Right cardiac atrium (tissue), 5 donors: ENCODE results near the gene PDLIM5. TPM values are rescaled to one million over a fixed set of nuclear protein-coding genes. Genes with fewer than 3 reads are reported as not detected.

Experiments
- ATAC-seq, 2 donors: fragments of 200-7000 bp; cut with Tn5 transposase; one replicate each; pipeline versions ENCODE4 v1.8.0 to v1.9.1; 2020; ENCODE audit warnings: moderate library complexity in 2 of 2, mild to moderate bottlenecking in 1 of 2
- DNase-seq, 3 donors: peaks; one replicate each; pipeline ENCODE4 v3.0.0-alpha.2; 2020
- H3K27ac ChIP-seq: one replicate; pipeline ENCODE4 v1.5.1; 2013; ENCODE audit warnings: mild to moderate bottlenecking, low read length, control low read depth, moderate library complexity
- H3K27me3 ChIP-seq: one replicate; pipeline ENCODE4 v1.6.1; 2013; ENCODE audit not compliant: control insufficient read depth, insufficient read depth
- H3K4me1 ChIP-seq: one replicate; pipeline ENCODE4 v1.6.1; 2013; ENCODE audit warnings: low read length; ENCODE audit not compliant: control insufficient read depth, insufficient read depth
- H3K4me3 ChIP-seq: one replicate; pipeline ENCODE4 v1.5.1; 2013; ENCODE audit warnings: low read length, control low read depth
- H3K9me3 ChIP-seq: one replicate; pipeline ENCODE4 v1.6.1; 2013; ENCODE audit warnings: low read length; ENCODE audit not compliant: control insufficient read depth
- WGBS: extraction: QIAGEN DNeasy Blood & Tissue Kit; methylation state at CpG from one replicate; pipeline ENCODE4 v1.1.7; 2013; 5-methylcytosine and 5-hydroxymethylcytosine counted together
- intact Hi-C, 4 donors: fragments of 100-400 bp; cut with DNase I; formaldehyde crosslinking; loops; one replicate each; pipeline versions ENCODE4 v1.11.0 to v1.14.0; 2022 to 2023
- polyA plus RNA-seq: library from polyadenylated mRNA; stranded (reverse); fragments of 200-250 nt; gene quantifications from one replicate; pipeline ENCODE4 v1.2.3, GENCODE V29; 2013
- total RNA-seq, 4 donors: library from RNA; stranded (reverse); fragmentation: NEBNext Ultra II Directional; extraction: Animal tissue kit (Norgen Biotek cat#: 25700); gene quantifications; one replicate each; pipeline ENCODE4 v1.2.1, GENCODE V29; 2021
- donor health status: healthy with polysubstance abuse.
- donor health status: DM: no; HTN: yes; CAD: no.
- donor health status: DM: no; HTN: no; CAD: no.
- donor health status: DM: no; HTN: yes; CAD: no; lungs with severe emphysema.
- donor health status: DM: yes; HTN: yes; CAD: no.

The PDLIM5 gene
- total and polyA plus RNA-seq, 5 donors, result 407 to 778 (median 528) TPM

- Histone ChIP-seq H3K9me3 (no peaks in the 10 kb centered on the region), H3K27me3 (no peaks in the 10 kb centered on the region), H3K4me3 (no peak overlapping the region), H3K4me1 (peaks cover 8% of the 10 kb centered on the region), H3K27ac (peak overlapping the region; percentile 23)
- intact Hi-C loops, result loop anchor here in 1 of 4 donors (10.0 kb wide), 1 partner anchor 46 kb away; no protein-coding TSS in a partner anchor
- ATAC-seq (no peak), DNase-seq (peak in 1 of 3 donors; percentile 14)
- WGBS, result 73% methylated on average over 8 of the region's 8 CpGs
Observed at GRCh38 chr4:94528792-94529451, 77.2 kb downstream of the PDLIM5 start.

DNA sequence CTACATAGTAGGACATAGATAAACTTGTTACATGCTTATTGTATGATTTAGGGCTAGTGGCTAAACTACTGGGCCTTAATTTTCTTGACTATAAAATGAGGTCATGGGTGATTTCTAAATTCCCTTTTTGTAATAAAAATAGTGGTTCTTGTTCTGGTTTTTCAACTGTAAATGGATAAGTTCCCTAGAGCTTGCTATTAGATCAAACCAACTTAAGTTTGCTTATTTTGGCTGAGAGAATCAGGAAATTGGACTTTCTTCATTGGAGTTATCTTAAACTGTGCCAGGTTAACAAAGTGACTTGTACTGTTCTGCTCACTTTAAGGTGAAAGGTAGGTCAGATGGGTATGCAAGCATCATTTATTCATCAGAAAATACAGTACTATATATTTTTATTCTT is 78.3 kb downstream of the PDLIM5 start:
- H3K27ac ChIP-seq, result no peak overlapping the region
- H3K4me3 ChIP-seq, result no peak overlapping the region
- H3K27me3 ChIP-seq, result no peaks in the 10 kb centered on the region
- peaks cover 11% of the 10 kb centered on the region for H3K4me1 ChIP-seq
- H3K9me3 ChIP-seq, result no peaks in the 10 kb centered on the region
- DNase-seq (no peak), ATAC-seq (no peak)
- intact Hi-C loops, result no loop called here

DNA sequence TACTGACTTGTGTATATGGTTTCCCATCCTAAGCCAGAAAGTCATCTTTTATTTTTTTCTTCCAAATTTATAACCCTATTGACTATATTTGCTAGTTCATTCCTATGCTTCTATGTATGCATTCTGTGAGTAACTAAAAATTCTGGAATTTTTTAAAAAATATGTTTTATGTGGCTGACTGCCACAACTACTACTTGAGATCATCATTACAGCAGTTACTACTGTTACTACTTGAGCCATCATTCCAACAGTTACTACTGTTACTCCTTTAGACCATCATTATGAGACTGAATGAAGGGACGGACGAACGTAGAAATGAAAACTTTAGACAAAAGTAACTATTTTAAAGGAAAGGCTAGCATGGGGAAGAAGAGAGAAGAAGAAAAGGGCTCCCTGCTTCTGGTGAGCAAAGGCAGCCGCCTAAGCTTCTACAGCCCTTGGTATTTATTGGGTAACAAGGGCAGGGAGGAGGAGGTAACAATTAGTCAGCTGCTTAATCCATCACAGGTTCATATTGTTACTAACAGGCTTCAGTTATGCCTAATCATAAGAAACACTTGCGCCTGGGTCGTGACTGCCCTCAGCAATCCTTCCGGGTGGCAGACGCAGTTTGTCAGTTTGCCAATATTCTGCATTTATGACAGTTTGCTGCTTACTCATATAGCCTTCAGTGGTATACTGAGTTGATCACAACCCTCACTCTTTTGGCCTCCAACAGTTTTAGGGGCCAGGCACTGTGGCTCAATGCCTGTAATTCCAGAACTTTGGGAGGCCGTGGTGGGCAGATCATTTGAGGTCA is 80.4 kb downstream of the PDLIM5 start:
- no peak for ATAC-seq
- Histone ChIP-seq H3K27me3 (no peaks in the 10 kb centered on the region), H3K4me3 (no peak overlapping the region), H3K4me1 (peaks cover 15% of the 10 kb centered on the region), H3K27ac (peak overlapping the region; percentile 79), H3K9me3 (no peaks in the 10 kb centered on the region)
- intact Hi-C loops, result no loop called here
- 76% methylated on average over 9 of the region's 9 CpGs for WGBS
- peak in 1 of 3 donors; percentile 13 for DNase-seq

- Histone ChIP-seq H3K4me3 (no peak overlapping the region), H3K4me1 (peaks cover 11% of the 10 kb centered on the region), H3K27me3 (no peaks in the 10 kb centered on the region), H3K9me3 (no peaks in the 10 kb centered on the region), H3K27ac (no peak overlapping the region)
- DNase-seq, result no peak
- intact Hi-C loops, result no loop called here
- WGBS, result 64% methylated on average over 4 of the region's 4 CpGs
- no peak for ATAC-seq
Observed at GRCh38 chr4:94533405-94534223, 81.9 kb downstream of the PDLIM5 start.

GRCh38 chr4:94534401-94535312 is 82.9 kb downstream of the PDLIM5 start:
- peak; percentile 33 to 38 for ATAC-seq
- Histone ChIP-seq H3K9me3 (no peaks in the 10 kb centered on the region), H3K4me3 (no peak overlapping the region), H3K27ac (peak overlapping the region; percentile 31), H3K27me3 (no peaks in the 10 kb centered on the region), H3K4me1 (peaks cover 7% of the 10 kb centered on the region)
- 55% methylated on average over 5 of the region's 5 CpGs for WGBS
- intact Hi-C loops, result no loop called here
- DNase-seq, result no peak

DNA sequence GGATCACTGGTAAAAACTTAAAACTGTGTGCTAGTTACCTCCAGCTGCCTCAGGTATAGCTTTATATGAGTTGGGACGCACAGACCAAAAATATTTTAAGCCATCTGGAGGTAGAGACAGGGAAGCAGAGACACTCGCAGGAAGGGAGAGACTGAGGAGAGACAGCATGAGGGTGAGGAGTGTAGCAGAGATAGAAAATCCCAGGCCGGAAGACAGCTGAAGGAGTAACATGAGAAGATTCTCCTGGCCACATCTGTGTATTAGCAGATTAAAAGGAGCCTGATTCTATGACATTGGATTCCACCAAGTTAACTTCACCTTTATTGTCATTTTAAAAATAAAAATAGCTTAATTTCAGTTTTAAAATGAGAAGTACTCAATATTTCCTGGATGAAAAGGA is 84.3 kb downstream of the PDLIM5 start:
- no peaks in the 10 kb centered on the region for H3K9me3 ChIP-seq
- ATAC-seq (peak in 1 of 2 donors; percentile 7), DNase-seq (no peak)
- no peaks in the 10 kb centered on the region for H3K27me3 ChIP-seq
- intact Hi-C loops, result no loop called here
- WGBS, result 67% methylated on average over 3 of the region's 3 CpGs
- H3K27ac ChIP-seq, result peak overlapping the region; percentile 42
- no peak overlapping the region for H3K4me3 ChIP-seq
- H3K4me1 ChIP-seq, result peaks cover 7% of the 10 kb centered on the region

DNA sequence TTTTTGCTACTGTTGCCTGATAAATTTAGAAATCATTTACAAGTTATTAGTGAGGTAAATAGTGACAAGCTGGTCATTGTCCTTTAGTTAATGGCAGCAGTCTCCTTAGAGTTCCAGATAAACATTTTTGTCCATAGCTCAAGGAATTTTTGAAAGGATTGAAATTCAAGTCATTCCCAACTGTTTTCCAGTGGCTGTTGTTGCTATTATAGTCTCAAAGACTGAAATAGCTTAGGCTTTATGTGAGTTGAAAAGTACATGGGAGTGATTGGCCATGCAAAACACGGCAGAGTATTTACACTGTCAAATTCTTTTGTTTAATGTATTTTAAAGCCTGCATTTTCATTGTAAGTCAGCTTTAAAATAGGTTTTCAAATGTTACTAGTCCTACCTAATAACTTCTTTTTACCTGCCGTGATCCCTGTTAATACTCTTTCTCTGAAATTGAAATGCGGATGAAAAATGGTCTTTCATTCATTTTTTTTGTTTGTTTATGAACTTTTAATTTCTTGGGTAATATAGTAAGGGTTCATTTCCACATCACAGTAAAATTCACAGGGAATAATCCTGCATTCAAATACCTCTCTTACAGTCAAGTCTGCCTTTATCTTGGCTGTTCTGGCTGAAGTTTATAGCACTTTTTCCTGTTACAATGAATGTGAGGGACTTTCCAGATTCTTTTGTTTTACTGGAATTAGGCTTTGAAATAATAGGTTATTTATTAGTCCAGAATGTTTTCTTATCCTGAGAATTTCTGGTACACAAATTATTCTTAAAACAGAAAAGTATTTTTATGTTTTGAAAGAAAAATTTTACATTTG is 85.1 kb downstream of the PDLIM5 start:
- H3K4me1 ChIP-seq, result peaks cover 7% of the 10 kb centered on the region

DNA sequence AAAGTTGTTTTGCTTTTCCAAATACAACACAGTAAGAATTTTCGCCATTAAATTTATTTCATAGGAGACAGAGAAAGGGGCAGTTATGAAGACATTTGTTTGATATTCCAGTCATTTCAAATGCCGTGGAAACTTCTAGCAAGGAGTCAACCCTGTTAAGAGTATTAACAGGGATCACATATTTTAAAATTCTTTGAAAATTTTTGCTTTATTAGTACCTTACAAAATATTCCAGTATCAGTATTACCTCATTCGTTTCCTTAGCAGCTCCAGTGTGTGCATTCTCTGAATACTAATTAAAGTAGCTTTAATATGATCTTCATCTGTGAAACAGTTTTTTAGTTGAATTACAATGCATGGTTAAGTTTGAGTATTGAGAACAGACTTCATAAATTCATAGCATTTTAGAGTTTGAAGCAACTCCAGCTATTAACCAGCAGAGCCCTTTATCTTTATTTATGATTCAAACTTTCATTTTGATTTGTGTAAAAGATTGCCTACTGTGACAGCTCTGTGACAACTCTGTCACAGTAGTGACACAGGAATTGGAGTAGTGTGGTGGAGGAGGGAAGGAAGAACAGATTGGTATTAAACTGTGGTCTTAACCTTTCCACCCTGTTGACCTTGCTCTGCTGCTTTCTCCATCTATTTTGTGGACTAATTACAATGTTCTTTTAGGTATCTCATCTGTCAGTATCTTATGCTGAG is 86.3 kb downstream of the PDLIM5 start:
- peaks cover 7% of the 10 kb centered on the region for H3K4me1 ChIP-seq
- no peak for DNase-seq
- no peak overlapping the region for H3K4me3 ChIP-seq
- H3K27me3 ChIP-seq, result no peaks in the 10 kb centered on the region
- 65% methylated on average over 3 of the region's 3 CpGs for WGBS
- intact Hi-C loops, result no loop called here
- ATAC-seq, result no peak
- H3K27ac ChIP-seq, result no peak overlapping the region
- no peaks in the 10 kb centered on the region for H3K9me3 ChIP-seq

More for the DNA sequence above, 85.1 kb downstream of the PDLIM5 start:
- no peak overlapping the region for H3K4me3 ChIP-seq
- intact Hi-C loops, result no loop called here
- ATAC-seq (no peak), DNase-seq (no peak)
- H3K27ac ChIP-seq, result no peak overlapping the region
- no peaks in the 10 kb centered on the region for H3K27me3 ChIP-seq
- no peaks in the 10 kb centered on the region for H3K9me3 ChIP-seq
- WGBS, result 56% methylated on average over 3 of the region's 3 CpGs

DNA sequence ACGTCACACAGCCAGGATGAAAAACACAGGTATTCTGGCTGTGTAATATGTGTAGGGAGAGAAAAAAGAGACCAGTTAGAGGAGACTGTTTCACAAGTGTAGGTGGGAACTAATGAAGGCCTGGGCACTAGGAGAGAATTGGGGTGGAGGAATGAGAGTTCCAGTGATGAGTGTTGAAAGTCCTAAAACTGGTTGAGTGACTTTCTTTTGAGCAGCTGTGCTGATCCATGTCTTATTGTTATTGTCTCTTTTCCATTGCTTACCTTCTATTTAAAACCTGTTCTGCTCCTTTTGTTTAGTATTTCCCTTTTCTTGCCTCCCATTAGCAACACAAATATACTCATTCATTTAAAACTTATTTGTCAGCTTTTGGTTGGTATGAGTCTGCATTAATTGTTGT is 88.7 kb downstream of the PDLIM5 start:
- intact Hi-C loops, result no loop called here
- 78% methylated on average over 1 of the region's 1 CpG for WGBS
- Histone ChIP-seq H3K4me3 (no peak overlapping the region), H3K4me1 (peaks cover 2% of the 10 kb centered on the region), H3K27ac (no peak overlapping the region), H3K27me3 (no peaks in the 10 kb centered on the region), H3K9me3 (no peaks in the 10 kb centered on the region)
- DNase-seq (no peak), ATAC-seq (no peak)
